Naive thymus-derived CD4-positive, alpha-beta T cell (primary cell): ENCODE results near the gene BROX. TPM values are rescaled to one million over a fixed set of nuclear protein-coding genes. Genes with fewer than 3 reads are reported as not detected.
A peak's percentile ranks its signal among the peaks of the same experiment; 100 is the strongest.

Source experiments
- ATAC-seq: fragments of 150-1000 bp; cut with Tn5 transposase; 2 replicates; pipeline ENCODE4 v1.10.0; 2021; ENCODE audit warnings: mild to moderate bottlenecking, moderate library complexity
- CTCF ChIA-PET: fragments of 350-600 bp; sonication (Branson Sonifier 250); formaldehyde crosslinking; loops from one replicate; lab custom pipeline; 2021; ENCODE audit warnings: antibody characterized with exemption; lab: Charles Lee
- POLR2A ChIA-PET: fragments of 350-600 bp; sonication (Branson Sonifier 250); formaldehyde crosslinking; loops from one replicate; lab custom pipeline; 2021; ENCODE audit warnings: antibody characterized with exemption, inconsistent platforms; lab: Charles Lee
- DNase-seq, 9 donors: peaks; one replicate each; pipeline versions ENCODE4 v3.0.0 to v3.0.0-alpha.2; 2020 to 2022; ENCODE audit warnings: mixed read lengths in 1 of 9
- H3K27ac ChIP-seq: one replicate; pipeline ENCODE4 v1.7.0; 2013; ENCODE audit warnings: mild to moderate bottlenecking, low read depth, low read length, moderate library complexity
- H3K27me3 ChIP-seq, 2 donors: one replicate each; pipeline ENCODE4 v1.7.0; 2013; ENCODE audit warnings: low read length in 2 of 2, mild to moderate bottlenecking in 2 of 2, moderate library complexity in 2 of 2; ENCODE audit not compliant: control insufficient read depth in 2 of 2, insufficient read depth in 2 of 2
- H3K36me3 ChIP-seq, 3 experiments: 1 replicate in 2 of 3; 2 replicates in 1 of 3; pipeline ENCODE4 v1.7.0; 2013; ENCODE audit warnings: low read length in 3 of 3, mild to moderate bottlenecking in 3 of 3, moderate library complexity in 1 of 3; ENCODE audit not compliant: insufficient read depth in 3 of 3, control insufficient read depth in 2 of 3
- H3K4me1 ChIP-seq, 2 donors: one replicate each; pipeline ENCODE4 v1.7.0; 2013; ENCODE audit warnings: low read length in 2 of 2, mild to moderate bottlenecking in 2 of 2, moderate library complexity in 1 of 2; ENCODE audit not compliant: control insufficient read depth in 2 of 2, insufficient read depth in 2 of 2
- H3K4me3 ChIP-seq: 2 replicates; pipeline ENCODE4 v1.7.0; 2013; ENCODE audit warnings: mild to moderate bottlenecking, low read length
- H3K9me3 ChIP-seq, 3 experiments: 1 replicate in 2 of 3; 2 replicates in 1 of 3; pipeline ENCODE4 v1.7.0; 2013; ENCODE audit warnings: low read length in 3 of 3; ENCODE audit not compliant: control insufficient read depth in 2 of 3
- H3K27ac Mint-ChIP-seq, 9 donors: one replicate each; pipeline ENCODE4 v1.8.0; 2020 to 2022; ENCODE audit warnings: mixed read lengths in 9 of 9, mild to moderate bottlenecking in 8 of 9, moderate library complexity in 5 of 9, inconsistent platforms in 2 of 9
- H3K27me3 Mint-ChIP-seq, 5 donors: one replicate each; pipeline ENCODE4 v1.8.0; 2021 to 2022; ENCODE audit warnings: mixed read lengths in 5 of 5, mild to moderate bottlenecking in 1 of 5
- H3K36me3 Mint-ChIP-seq, 5 donors: one replicate each; pipeline ENCODE4 v1.8.0; 2020 to 2022; ENCODE audit warnings: mixed read lengths in 5 of 5, mild to moderate bottlenecking in 3 of 5, inconsistent platforms in 1 of 5
- H3K4me1 Mint-ChIP-seq, 7 donors: one replicate each; pipeline ENCODE4 v1.8.0; 2020 to 2022; ENCODE audit warnings: mixed read lengths in 7 of 7, mild to moderate bottlenecking in 3 of 7, inconsistent platforms in 1 of 7
- H3K4me3 Mint-ChIP-seq, 10 donors: one replicate each; pipeline ENCODE4 v1.8.0; 2020 to 2022; ENCODE audit warnings: mild to moderate bottlenecking in 10 of 10, mixed read lengths in 10 of 10, moderate library complexity in 6 of 10, inconsistent platforms in 2 of 10
- H3K9me3 Mint-ChIP-seq, 11 donors: one replicate each; pipeline ENCODE4 v1.8.0; 2020 to 2022; ENCODE audit warnings: mixed read lengths in 11 of 11, mild to moderate bottlenecking in 4 of 11, inconsistent platforms in 1 of 11, moderate library complexity in 1 of 11
- intact Hi-C, 2 donors: fragments of 100-400 bp; cut with micrococcal nuclease; formaldehyde crosslinking; loops; one replicate each; pipeline ENCODE4 v1.15.1; 2023
- polyA plus RNA-seq, 2 donors: library from polyadenylated mRNA; unstranded; fragments of 300-500 nt; fragmentation: Illumina TruSeq; gene quantifications; one replicate each; pipeline ENCODE4 v1.2.3, GENCODE V29; 2021
- total RNA-seq, 6 experiments: library from RNA in 5 of 6; stranded (reverse) in 5 of 6; gene quantifications; 1 replicate in 5 of 6; 2 replicates in 1 of 6; pipeline ENCODE4 v1.2.3 and lab custom pipeline; 2021 to 2026

Gene BROX
- total and polyA plus RNA-seq, 7 experiments from 2014 or later: 12.7 to 58.3 (median 48.8) TPM

GRCh38 chr1:222680080-222680479 lies 32.3 kb upstream of the BROX start:
- no peaks in the 10 kb centered on the region for H3K27me3 Mint-ChIP-seq
- CTCF ChIA-PET: interaction anchor here (1.1 kb wide), 1 partner anchor 14 kb away, joined by 3 read pairs; no protein-coding TSS in a partner anchor
- no peak overlapping the region for H3K27ac ChIP-seq
- POLR2A ChIA-PET: interaction anchor here (0.9 to 1.4 kb wide), 2 partner anchors 31 kb away, joined by 3 to 7 read pairs; no protein-coding TSS in a partner anchor
- H3K4me3 ChIP-seq: no peak overlapping the region
- peaks cover 0 to 7% (median 2%) of the 10 kb centered on the region in 7 donors for H3K4me1 Mint-ChIP-seq
- H3K9me3 ChIP-seq: no peaks in the 10 kb centered on the region
- intact Hi-C loops: no loop called here
- no peaks in the 10 kb centered on the region for H3K9me3 Mint-ChIP-seq
- no peaks in the 10 kb centered on the region for H3K27me3 ChIP-seq
- peaks cover 0 to 35% (median 16%) of the 10 kb centered on the region in 3 experiments for H3K36me3 ChIP-seq
- H3K36me3 Mint-ChIP-seq: peaks cover 0 to 29% (median 20%) of the 10 kb centered on the region in 5 donors
- H3K4me3 Mint-ChIP-seq: no peak overlapping the region
- no peak for ATAC-seq
- H3K4me1 ChIP-seq: peaks cover 0 to 4% of the 10 kb centered on the region in 2 donors
- no peak for DNase-seq
- peak overlapping the region in 2 of 9 donors; percentile 10 to 17 for H3K27ac Mint-ChIP-seq

- Histone ChIP-seq H3K27ac (no peak overlapping the region), H3K4me1 (peaks cover 0 to 3% of the 10 kb centered on the region in 2 donors), H3K27me3 (no peaks in the 10 kb centered on the region), H3K9me3 (no peaks in the 10 kb centered on the region), H3K4me3 (no peak overlapping the region), H3K36me3 (peaks cover 8 to 26% (median 9%) of the 10 kb centered on the region in 3 experiments)
- Mint-ChIP-seq H3K9me3 (no peaks in the 10 kb centered on the region), H3K27ac (peak overlapping the region in 4 of 9 donors; percentile 1 to 45 (median 21)), H3K4me1 (peaks cover 6 to 28% (median 21%) of the 10 kb centered on the region in 7 donors), H3K4me3 (no peak overlapping the region), H3K27me3 (no peaks in the 10 kb centered on the region), H3K36me3 (peaks cover 6 to 22% (median 9%) of the 10 kb centered on the region in 5 donors)
- intact Hi-C loops: loop anchor here in 1 of 2 donors (2.0 kb wide), 1 partner anchor 20 kb away; no protein-coding TSS in a partner anchor
- ATAC-seq (no peak), DNase-seq (no peak)
- POLR2A ChIA-PET: no interaction called here
- CTCF ChIA-PET: no interaction called here
Observed at GRCh38 chr1:222691016-222691415, 21.3 kb upstream of the BROX start.

GRCh38 chr1:222694927-222695326 lies 17.4 kb upstream of the BROX start:
- POLR2A ChIA-PET: interaction anchor here (0.6 to 1.6 kb wide), 3 partner anchors 16 to 43 kb away, joined by 3 to 7 read pairs (median 3); no protein-coding TSS in a partner anchor
- intact Hi-C loops: no loop called here
- H3K36me3 ChIP-seq: peaks cover 0 to 14% (median 0%) of the 10 kb centered on the region in 3 experiments
- Mint-ChIP-seq H3K4me3 (peak overlapping the region in 1 of 10 donors; percentile 25), H3K36me3 (peaks cover 6 to 18% (median 10%) of the 10 kb centered on the region in 5 donors), H3K4me1 (peaks cover 10 to 44% (median 33%) of the 10 kb centered on the region in 7 donors), H3K9me3 (no peaks in the 10 kb centered on the region), H3K27ac (peak overlapping the region in 3 of 9 donors; percentile 7 to 31 (median 21)), H3K27me3 (no peaks in the 10 kb centered on the region)
- ATAC-seq (no peak), DNase-seq (no peak)
- no peaks in the 10 kb centered on the region for H3K9me3 ChIP-seq
- H3K4me3 ChIP-seq: no peak overlapping the region
- no peak overlapping the region for H3K27ac ChIP-seq
- peaks cover 0 to 3% of the 10 kb centered on the region in 2 donors for H3K4me1 ChIP-seq
- CTCF ChIA-PET: interaction anchor here (0.9 kb wide), 1 partner anchor 15 kb away, joined by 3 read pairs; no protein-coding TSS in a partner anchor
- no peaks in the 10 kb centered on the region for H3K27me3 ChIP-seq

GRCh38 chr1:222696741-222697140 lies 15.6 kb upstream of the BROX start:
- no peak overlapping the region for H3K4me3 Mint-ChIP-seq
- DNase-seq (no peak), ATAC-seq (no peak)
- Histone ChIP-seq H3K27me3 (no peaks in the 10 kb centered on the region), H3K4me1 (peaks cover 0 to 3% of the 10 kb centered on the region in 2 donors), H3K27ac (no peak overlapping the region), H3K9me3 (no peaks in the 10 kb centered on the region), H3K36me3 (peaks cover 0 to 13% (median 0%) of the 10 kb centered on the region in 3 experiments), H3K4me3 (no peak overlapping the region)
- CTCF ChIA-PET: no interaction called here
- H3K27me3 Mint-ChIP-seq: no peaks in the 10 kb centered on the region
- intact Hi-C loops: no loop called here
- peaks cover 10 to 39% (median 27%) of the 10 kb centered on the region in 7 donors for H3K4me1 Mint-ChIP-seq
- H3K36me3 Mint-ChIP-seq: peaks cover 5 to 21% (median 13%) of the 10 kb centered on the region in 5 donors
- no peak overlapping the region for H3K27ac Mint-ChIP-seq
- no peaks in the 10 kb centered on the region for H3K9me3 Mint-ChIP-seq
- POLR2A ChIA-PET: interaction anchor here (1.8 kb wide), 1 partner anchor 16 kb away, joined by 5 read pairs; the partner anchor contains the start of genes AIDA and BROX

GRCh38 chr1:222697203-222697602 lies 15.2 kb upstream of the BROX start:
- H3K36me3 Mint-ChIP-seq: peaks cover 5 to 22% (median 14%) of the 10 kb centered on the region in 5 donors
- no peaks in the 10 kb centered on the region for H3K9me3 ChIP-seq
- ChIA-PET POLR2A (interaction anchor here (1.8 kb wide), 1 partner anchor 15 kb away, joined by 5 read pairs; the partner anchor contains the start of genes AIDA and BROX), CTCF (no interaction called here)
- peaks cover 0 to 13% (median 2%) of the 10 kb centered on the region in 3 experiments for H3K36me3 ChIP-seq
- DNase-seq: no peak
- H3K27ac Mint-ChIP-seq: no peak overlapping the region
- H3K9me3 Mint-ChIP-seq: no peaks in the 10 kb centered on the region
- ATAC-seq: no peak
- H3K27me3 ChIP-seq: no peaks in the 10 kb centered on the region
- intact Hi-C loops: no loop called here
- H3K27me3 Mint-ChIP-seq: no peaks in the 10 kb centered on the region
- peaks cover 0 to 3% of the 10 kb centered on the region in 2 donors for H3K4me1 ChIP-seq
- H3K27ac ChIP-seq: no peak overlapping the region
- H3K4me3 Mint-ChIP-seq: no peak overlapping the region
- no peak overlapping the region for H3K4me3 ChIP-seq
- peaks cover 10 to 39% (median 27%) of the 10 kb centered on the region in 7 donors for H3K4me1 Mint-ChIP-seq

GRCh38 chr1:222697826-222698225 lies 14.5 kb upstream of the BROX start:
- ChIA-PET CTCF (interaction anchor here (0.7 kb wide), 1 partner anchor 830 kb away, joined by 5 read pairs; no protein-coding TSS in a partner anchor), POLR2A (interaction anchor here (1.8 kb wide), 1 partner anchor 15 kb away, joined by 5 read pairs; the partner anchor contains the start of genes AIDA and BROX)
- no peak overlapping the region for H3K27ac Mint-ChIP-seq
- intact Hi-C loops: no loop called here
- no peaks in the 10 kb centered on the region for H3K9me3 Mint-ChIP-seq
- Histone ChIP-seq H3K9me3 (no peaks in the 10 kb centered on the region), H3K4me1 (peaks cover 0 to 3% of the 10 kb centered on the region in 2 donors), H3K36me3 (peaks cover 0 to 14% (median 8%) of the 10 kb centered on the region in 3 experiments), H3K27me3 (no peaks in the 10 kb centered on the region), H3K4me3 (no peak overlapping the region), H3K27ac (no peak overlapping the region)
- ATAC-seq (no peak), DNase-seq (no peak)
- H3K4me1 Mint-ChIP-seq: peaks cover 12 to 34% (median 22%) of the 10 kb centered on the region in 7 donors
- no peak overlapping the region for H3K4me3 Mint-ChIP-seq
- peaks cover 0 to 24% (median 18%) of the 10 kb centered on the region in 5 donors for H3K36me3 Mint-ChIP-seq
- H3K27me3 Mint-ChIP-seq: no peaks in the 10 kb centered on the region
